ENCODE results near the gene VPS9D1.

The VPS9D1 gene

GRCh38 chr16:89729293-89729692, 8.6 kb upstream of the VPS9D1 start:
- H3K27ac ChIP-seq, result no peak overlapping the region
- H4K20me1 ChIP-seq (ENCODE audit: insufficient read depth), result no peaks in the 10 kb centered on the region
- peaks cover 6% of the 10 kb centered on the region for H3K79me2 ChIP-seq (ENCODE audit: insufficient read depth, low read depth)
- H3K36me3 ChIP-seq (ENCODE audit: insufficient read depth), result no peaks in the 10 kb centered on the region; the same call in 1 of the 2 replicates
- no peak overlapping the region for H3K4me2 ChIP-seq
- H3K27me3 ChIP-seq (ENCODE audit: insufficient read depth, low read depth), result no peaks in the 10 kb centered on the region
- peaks cover under 1% of the 10 kb centered on the region for H3K4me1 ChIP-seq (ENCODE audit: low read depth, poor library complexity, severe bottlenecking)
- no peak overlapping the region for H2AFZ ChIP-seq (ENCODE audit: low read depth)
- TF ChIP-seq, protein P1, sequence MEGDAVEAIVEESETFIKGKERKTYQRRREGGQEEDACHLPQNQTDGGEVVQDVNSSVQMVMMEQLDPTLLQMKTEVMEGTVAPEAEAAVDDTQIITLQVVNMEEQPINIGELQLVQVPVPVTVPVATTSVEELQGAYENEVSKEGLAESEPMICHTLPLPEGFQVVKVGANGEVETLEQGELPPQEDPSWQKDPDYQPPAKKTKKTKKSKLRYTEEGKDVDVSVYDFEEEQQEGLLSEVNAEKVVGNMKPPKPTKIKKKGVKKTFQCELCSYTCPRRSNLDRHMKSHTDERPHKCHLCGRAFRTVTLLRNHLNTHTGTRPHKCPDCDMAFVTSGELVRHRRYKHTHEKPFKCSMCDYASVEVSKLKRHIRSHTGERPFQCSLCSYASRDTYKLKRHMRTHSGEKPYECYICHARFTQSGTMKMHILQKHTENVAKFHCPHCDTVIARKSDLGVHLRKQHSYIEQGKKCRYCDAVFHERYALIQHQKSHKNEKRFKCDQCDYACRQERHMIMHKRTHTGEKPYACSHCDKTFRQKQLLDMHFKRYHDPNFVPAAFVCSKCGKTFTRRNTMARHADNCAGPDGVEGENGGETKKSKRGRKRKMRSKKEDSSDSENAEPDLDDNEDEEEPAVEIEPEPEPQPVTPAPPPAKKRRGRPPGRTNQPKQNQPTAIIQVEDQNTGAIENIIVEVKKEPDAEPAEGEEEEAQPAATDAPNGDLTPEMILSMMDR (conservative IDR thresholded peaks at IDR 0.05; ENCODE audit: low read depth, low read length), result no peak
- no peak overlapping the region for H3K9ac ChIP-seq
- no peak overlapping the region for H3K4me3 ChIP-seq (IDR thresholded peaks at IDR 0.05; ENCODE audit: insufficient read depth, low read depth, low read length)

GRCh38 chr16:89727406-89728120, 6.9 kb upstream of the VPS9D1 start:
- H3K4me1 ChIP-seq (ENCODE audit: low read depth, poor library complexity, severe bottlenecking), result peaks cover 14% of the 10 kb centered on the region
- H3K4me3 ChIP-seq (IDR thresholded peaks at IDR 0.05; ENCODE audit: insufficient read depth, low read depth, low read length), result no peak overlapping the region
- no peaks in the 10 kb centered on the region for H3K27me3 ChIP-seq (ENCODE audit: insufficient read depth, low read depth)
- TF ChIP-seq, protein P1 (conservative IDR thresholded peaks at IDR 0.05; ENCODE audit: low read depth, low read length), result no peak
- no peaks in the 10 kb centered on the region for H4K20me1 ChIP-seq (ENCODE audit: insufficient read depth)
- no peaks in the 10 kb centered on the region; the same call in 1 of the 2 replicates for H3K36me3 ChIP-seq (ENCODE audit: insufficient read depth)
- no peak overlapping the region for H3K4me2 ChIP-seq
- H3K9ac ChIP-seq, result no peak overlapping the region
- no peak overlapping the region for H2AFZ ChIP-seq (ENCODE audit: low read depth)
- peaks cover 23% of the 10 kb centered on the region for H3K79me2 ChIP-seq (ENCODE audit: insufficient read depth, low read depth)
- H3K27ac ChIP-seq, result no peak overlapping the region

GRCh38 chr16:89723279-89724250, 2.9 kb upstream of the VPS9D1 start:
- Histone ChIP-seq H3K4me3 (IDR thresholded peaks at IDR 0.05; ENCODE audit: insufficient read depth, low read depth, low read length) (no peak overlapping the region), H3K4me2 (peak overlapping the region; percentile 90)

More at GRCh38 chr16:89723279-89724250, 2.9 kb upstream of the VPS9D1 start:
- H3K79me2 ChIP-seq (ENCODE audit: insufficient read depth, low read depth), result peaks cover 27% of the 10 kb centered on the region
- no peaks in the 10 kb centered on the region for H4K20me1 ChIP-seq (ENCODE audit: insufficient read depth)
- H3K36me3 ChIP-seq (ENCODE audit: insufficient read depth), result no peaks in the 10 kb centered on the region; the same call in 1 of the 2 replicates
- no peak overlapping the region; the same call in 1 of the 2 replicates for H3K9ac ChIP-seq
- TF ChIP-seq, protein P1 (conservative IDR thresholded peaks at IDR 0.05; ENCODE audit: low read depth, low read length), result no peak
- no peak overlapping the region for H3K27ac ChIP-seq
- no peak overlapping the region for H2AFZ ChIP-seq (ENCODE audit: low read depth)
- H3K27me3 ChIP-seq (ENCODE audit: insufficient read depth, low read depth), result no peaks in the 10 kb centered on the region
- H3K4me1 ChIP-seq (ENCODE audit: low read depth, poor library complexity, severe bottlenecking), result peaks cover 29% of the 10 kb centered on the region

Data from KMS-11 (cell line).